22Rv1 (cell line): ENCODE data around the gene DNLZ.

Experiments
- H3K27ac ChIP-seq: fragments of 450-650 bp; 2 replicates; pipeline ENCODE4 v1.5.1; 2017
- CTCF ChIP-seq: fragments of 450-650 bp; IDR thresholded peaks from 2 replicates; pipeline ENCODE4 v1.5.1; 2017; ENCODE audit warnings: mild to moderate bottlenecking
- ZFX ChIP-seq: fragments of 450-650 bp; IDR thresholded peaks from 2 replicates; pipeline ENCODE4 v1.6.1; 2017; ENCODE audit warnings: antibody characterized with exemption, borderline replicate concordance

DNLZ gene

GRCh38 chr9:136405481-136405880 lies 41.9 kb upstream of the DNLZ start:
- no peak overlapping the region for H3K27ac ChIP-seq
- TF ChIP-seq ZFX (no peak), CTCF (no peak)

- no peak overlapping the region for H3K27ac ChIP-seq
- TF ChIP-seq CTCF (no peak), ZFX (no peak)
Measured at GRCh38 chr9:136404801-136405136, 41.2 kb upstream of the DNLZ start.

- no peak overlapping the region for H3K27ac ChIP-seq
Measured at GRCh38 chr9:136403915-136404800, 40.6 kb upstream of the DNLZ start.

GRCh38 chr9:136403538-136403914 lies 40.0 kb upstream of the DNLZ start:
- H3K27ac ChIP-seq, result no peak overlapping the region
- TF ChIP-seq CTCF (no peak), ZFX (no peak)

More at GRCh38 chr9:136403915-136404800, 40.6 kb upstream of the DNLZ start:
- TF ChIP-seq ZFX (no peak), CTCF (no peak)

- no peak for TF ChIP-seq CTCF
- TF ChIP-seq ZFX, result no peak
- H3K27ac ChIP-seq, result no peak overlapping the region; the same call in 1 of the 2 replicates
Measured at GRCh38 chr9:136402067-136402466, 38.5 kb upstream of the DNLZ start.

- TF ChIP-seq CTCF, result no peak
- TF ChIP-seq ZFX, result no peak
- no peak overlapping the region; the same call in 1 of the 2 replicates for H3K27ac ChIP-seq
Measured at GRCh38 chr9:136401173-136401922, 37.8 kb upstream of the DNLZ start.
